Liver (tissue), 3 donors: ENCODE data around the gene CAMK2B.

Experiments used
- EGR1 ChIP-seq, 2 donors: IDR thresholded peaks; 2 replicates each; pipeline ENCODE4 v1.6.1; 2016 to 2018; ENCODE audit warnings: antibody characterized with exemption in 2 of 2, low read depth in 2 of 2
- GABPA ChIP-seq, 2 donors: IDR thresholded peaks in 1 of 2; conservative IDR thresholded peaks in 1 of 2; 2 replicates each; pipeline ENCODE4 v1.6.1; 2016; ENCODE audit warnings: antibody characterized with exemption in 2 of 2, mild to moderate bottlenecking in 1 of 2, moderate library complexity in 1 of 2
- MAX ChIP-seq: IDR thresholded peaks from 2 replicates; pipeline ENCODE4 v1.6.1; 2016; ENCODE audit warnings: antibody characterized with exemption
- RAD21 ChIP-seq, 2 donors: IDR thresholded peaks; 2 replicates each; pipeline ENCODE4 v1.6.1; 2016; ENCODE audit warnings: antibody characterized with exemption in 2 of 2, mild to moderate bottlenecking in 2 of 2
- REST ChIP-seq: IDR thresholded peaks from 2 replicates; pipeline ENCODE4 v1.6.1; 2016; ENCODE audit warnings: antibody characterized with exemption, mild to moderate bottlenecking
- SP1 ChIP-seq: IDR thresholded peaks from 2 replicates; pipeline ENCODE4 v1.6.1; 2018; ENCODE audit warnings: antibody characterized with exemption, mild to moderate bottlenecking
- YY1 ChIP-seq: IDR thresholded peaks from 2 replicates; pipeline ENCODE4 v1.6.1; 2016; ENCODE audit warnings: antibody characterized with exemption, mild to moderate bottlenecking
- TF ChIP-seq, protein P1 (sequence below): fragments of 150-350 bp; IDR thresholded peaks from 2 replicates; pipeline ENCODE4 v1.5.1; 2017; ENCODE audit warnings: improper control_type of control experiment, low read depth, low read length; ENCODE audit not compliant: missing input control
- donor health status: healthy.
- donor health status: healthy.

- TF ChIP-seq, protein P1, sequence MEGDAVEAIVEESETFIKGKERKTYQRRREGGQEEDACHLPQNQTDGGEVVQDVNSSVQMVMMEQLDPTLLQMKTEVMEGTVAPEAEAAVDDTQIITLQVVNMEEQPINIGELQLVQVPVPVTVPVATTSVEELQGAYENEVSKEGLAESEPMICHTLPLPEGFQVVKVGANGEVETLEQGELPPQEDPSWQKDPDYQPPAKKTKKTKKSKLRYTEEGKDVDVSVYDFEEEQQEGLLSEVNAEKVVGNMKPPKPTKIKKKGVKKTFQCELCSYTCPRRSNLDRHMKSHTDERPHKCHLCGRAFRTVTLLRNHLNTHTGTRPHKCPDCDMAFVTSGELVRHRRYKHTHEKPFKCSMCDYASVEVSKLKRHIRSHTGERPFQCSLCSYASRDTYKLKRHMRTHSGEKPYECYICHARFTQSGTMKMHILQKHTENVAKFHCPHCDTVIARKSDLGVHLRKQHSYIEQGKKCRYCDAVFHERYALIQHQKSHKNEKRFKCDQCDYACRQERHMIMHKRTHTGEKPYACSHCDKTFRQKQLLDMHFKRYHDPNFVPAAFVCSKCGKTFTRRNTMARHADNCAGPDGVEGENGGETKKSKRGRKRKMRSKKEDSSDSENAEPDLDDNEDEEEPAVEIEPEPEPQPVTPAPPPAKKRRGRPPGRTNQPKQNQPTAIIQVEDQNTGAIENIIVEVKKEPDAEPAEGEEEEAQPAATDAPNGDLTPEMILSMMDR = no peak
- TF ChIP-seq YY1 (no peak), REST (no peak), GABPA (IDR thresholded peaks at IDR 0.05 in 1 of 2, conservative IDR thresholded peaks at IDR 0.05 in 1 of 2) (no peak), RAD21 (IDR thresholded peaks at IDR 0.05) (no peak), SP1 (no peak), MAX (no peak), EGR1 (IDR thresholded peaks at IDR 0.05; ENCODE audit: low read depth in 2 of 2) (no peak)
These were observed 56.0 kb downstream of the CAMK2B start for GRCh38 chr7:44269417-44269816.
